Astrocyte (in vitro differentiated cells and primary cell): ENCODE data around the gene CCDC34. TPM values are rescaled to one million over a fixed set of nuclear protein-coding genes. Genes with fewer than 3 reads are reported as not detected.

Experiments used
- DNase-seq: peaks from one replicate; pipeline ENCODE4 v3.0.0-alpha.2; 2010; ENCODE audit warnings: low read depth
- FAIRE-seq: peaks from 2 replicates; lab custom pipeline; 2011; peaks lifted over from hg19 to GRCh38; lab: Jason Lieb, UNC
- H2AFZ ChIP-seq: 2 replicates; pipeline ENCODE4 v1.6.0; 2012; ENCODE audit warnings: low read depth, low read length, inconsistent platforms
- H3K27ac ChIP-seq: 2 replicates; pipeline ENCODE4 v1.5.1; 2011; ENCODE audit warnings: low read depth, low read length, inconsistent platforms
- H3K27me3 ChIP-seq: 2 replicates; pipeline ENCODE4 v1.6.0; 2011; ENCODE audit warnings: low read length, inconsistent platforms; ENCODE audit not compliant: insufficient read depth
- H3K36me3 ChIP-seq: 2 replicates; pipeline ENCODE4 v1.5.1; 2011; ENCODE audit warnings: low read length, inconsistent platforms; ENCODE audit not compliant: insufficient read depth
- H3K4me1 ChIP-seq: 2 replicates; pipeline ENCODE4 v1.5.1; 2011; ENCODE audit warnings: low read length, inconsistent platforms; ENCODE audit not compliant: insufficient read depth
- H3K4me2 ChIP-seq: 2 replicates; pipeline ENCODE4 v1.6.0; 2012; ENCODE audit warnings: low read length, inconsistent platforms
- H3K4me3 ChIP-seq: 2 replicates; pipeline ENCODE4 v1.5.1; 2011; ENCODE audit warnings: low read depth, mild to moderate bottlenecking, low read length, inconsistent platforms; ENCODE audit not compliant: insufficient read depth
- H3K79me2 ChIP-seq: 2 replicates; pipeline ENCODE4 v1.6.0; 2012; ENCODE audit warnings: mild to moderate bottlenecking, low read length, inconsistent platforms; ENCODE audit not compliant: insufficient read depth
- H3K9ac ChIP-seq: 2 replicates; pipeline ENCODE4 v1.6.0; 2012; ENCODE audit warnings: mild to moderate bottlenecking, low read length, inconsistent platforms
- H3K9me3 ChIP-seq: 2 replicates; pipeline ENCODE4 v1.5.1; 2012; ENCODE audit warnings: low read depth, mild to moderate bottlenecking, low read length, inconsistent platforms; ENCODE audit not compliant: insufficient read depth
- H4K20me1 ChIP-seq: 2 replicates; pipeline ENCODE4 v1.6.0; 2012; ENCODE audit warnings: low read length, inconsistent platforms; ENCODE audit not compliant: insufficient read depth
- H3K27ac Mint-ChIP-seq: one replicate; pipeline ENCODE4 v1.8.0; 2021; ENCODE audit warnings: mild to moderate bottlenecking, mixed read lengths; ENCODE audit not compliant: unreplicated experiment
- H3K27me3 Mint-ChIP-seq: one replicate; pipeline ENCODE4 v1.8.0; 2021; ENCODE audit warnings: low read depth, mixed read lengths; ENCODE audit not compliant: unreplicated experiment
- H3K36me3 Mint-ChIP-seq: one replicate; pipeline ENCODE4 v1.8.0; 2021; ENCODE audit warnings: low read depth, mixed read lengths; ENCODE audit not compliant: unreplicated experiment
- H3K4me1 Mint-ChIP-seq: one replicate; pipeline ENCODE4 v1.8.0; 2021; ENCODE audit warnings: low read depth, mixed read lengths; ENCODE audit not compliant: unreplicated experiment
- H3K4me3 Mint-ChIP-seq: one replicate; pipeline ENCODE4 v1.8.0; 2021; ENCODE audit warnings: mild to moderate bottlenecking, moderate library complexity, mixed read lengths; ENCODE audit not compliant: unreplicated experiment
- H3K9me3 Mint-ChIP-seq: one replicate; pipeline ENCODE4 v1.8.0; 2021; ENCODE audit warnings: mild to moderate bottlenecking, mixed read lengths; ENCODE audit not compliant: unreplicated experiment
- EZH2 ChIP-seq: IDR thresholded peaks from 2 replicates; pipeline ENCODE4 v1.6.1; 2012; ENCODE audit warnings: mild to moderate bottlenecking, low read length, inconsistent platforms; ENCODE audit not compliant: insufficient read depth
- total RNA-seq: library from RNA; stranded (reverse); gene quantifications from 2 replicates; pipeline ENCODE4 v1.2.1, GENCODE V29; 2021
- TF ChIP-seq, protein P1 (sequence below): IDR thresholded peaks from 2 replicates; pipeline ENCODE4 v1.5.1; 2011; ENCODE audit warnings: low read depth, mild to moderate bottlenecking, inconsistent platforms, low read length, moderate library complexity; ENCODE audit not compliant: insufficient read depth

CCDC34 gene
- total RNA-seq, 1 donor from 2014 or later: 12.8 TPM

DNA sequence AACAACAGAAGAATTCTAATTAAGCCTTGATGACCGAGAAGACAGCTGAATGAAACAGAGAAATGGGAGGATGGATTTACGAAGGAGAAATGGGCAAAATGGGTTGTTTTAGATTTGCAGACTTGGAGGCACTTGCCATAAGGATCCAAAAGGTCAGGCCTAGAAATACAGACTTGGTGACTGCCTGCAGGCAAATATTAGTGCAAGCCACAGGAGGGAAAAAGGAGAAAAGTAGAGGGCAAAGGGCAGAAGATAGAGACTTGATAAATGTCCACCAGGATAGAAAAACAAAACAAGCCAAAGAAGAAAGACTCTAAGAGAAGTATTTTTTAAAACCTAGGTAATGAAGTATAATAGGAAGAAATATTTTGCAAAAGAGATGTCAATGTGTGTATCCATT is 13.1 kb downstream of the CCDC34 start:
- Histone ChIP-seq H3K27ac (no peak overlapping the region), H3K9me3 (no peaks in the 10 kb centered on the region), H2AFZ (no peak overlapping the region), H4K20me1 (no peaks in the 10 kb centered on the region), H3K4me3 (no peak overlapping the region), H3K9ac (no peak overlapping the region), H3K4me2 (no peak overlapping the region), H3K79me2 (no peaks in the 10 kb centered on the region), H3K4me1 (no peaks in the 10 kb centered on the region), H3K36me3 (no peaks in the 10 kb centered on the region), H3K27me3 (no peaks in the 10 kb centered on the region)
- DNase-seq: no peak
- no peak overlapping the region for H3K4me3 Mint-ChIP-seq
- no peak overlapping the region for H3K27ac Mint-ChIP-seq
- TF ChIP-seq, protein P1, sequence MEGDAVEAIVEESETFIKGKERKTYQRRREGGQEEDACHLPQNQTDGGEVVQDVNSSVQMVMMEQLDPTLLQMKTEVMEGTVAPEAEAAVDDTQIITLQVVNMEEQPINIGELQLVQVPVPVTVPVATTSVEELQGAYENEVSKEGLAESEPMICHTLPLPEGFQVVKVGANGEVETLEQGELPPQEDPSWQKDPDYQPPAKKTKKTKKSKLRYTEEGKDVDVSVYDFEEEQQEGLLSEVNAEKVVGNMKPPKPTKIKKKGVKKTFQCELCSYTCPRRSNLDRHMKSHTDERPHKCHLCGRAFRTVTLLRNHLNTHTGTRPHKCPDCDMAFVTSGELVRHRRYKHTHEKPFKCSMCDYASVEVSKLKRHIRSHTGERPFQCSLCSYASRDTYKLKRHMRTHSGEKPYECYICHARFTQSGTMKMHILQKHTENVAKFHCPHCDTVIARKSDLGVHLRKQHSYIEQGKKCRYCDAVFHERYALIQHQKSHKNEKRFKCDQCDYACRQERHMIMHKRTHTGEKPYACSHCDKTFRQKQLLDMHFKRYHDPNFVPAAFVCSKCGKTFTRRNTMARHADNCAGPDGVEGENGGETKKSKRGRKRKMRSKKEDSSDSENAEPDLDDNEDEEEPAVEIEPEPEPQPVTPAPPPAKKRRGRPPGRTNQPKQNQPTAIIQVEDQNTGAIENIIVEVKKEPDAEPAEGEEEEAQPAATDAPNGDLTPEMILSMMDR: no peak
- TF ChIP-seq EZH2: no peak
- no peaks in the 10 kb centered on the region for H3K36me3 Mint-ChIP-seq
- FAIRE-seq: no peak
- peaks cover 8% of the 10 kb centered on the region for H3K4me1 Mint-ChIP-seq
- no peaks in the 10 kb centered on the region for H3K27me3 Mint-ChIP-seq
- no peaks in the 10 kb centered on the region for H3K9me3 Mint-ChIP-seq

DNA sequence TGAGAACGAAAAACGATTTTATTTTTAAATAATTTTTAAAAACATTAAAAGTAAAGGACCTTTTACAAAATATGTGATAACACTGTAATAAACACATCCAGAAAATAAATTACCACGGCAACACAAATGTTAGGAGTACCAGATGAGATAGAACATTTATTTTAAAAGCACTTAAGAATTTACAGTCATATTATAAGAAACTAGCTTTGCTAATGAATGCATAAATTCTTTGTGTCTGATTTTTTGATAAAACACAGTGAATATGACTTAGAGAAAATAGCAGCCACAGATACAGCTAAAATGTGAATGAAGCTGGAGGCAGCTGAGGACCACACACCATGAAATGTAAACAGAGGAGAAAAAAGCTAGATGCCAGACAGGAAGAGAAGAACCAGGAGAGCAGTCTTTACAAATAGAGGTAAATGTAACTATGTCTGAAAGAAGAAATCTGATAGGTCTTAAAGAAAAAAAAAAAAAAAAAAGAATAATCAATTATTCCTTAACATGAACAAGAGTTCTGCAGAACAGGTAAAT is 14.6 kb downstream of the CCDC34 start:
- no peak overlapping the region for H3K4me3 ChIP-seq

More for the DNA sequence above, 14.6 kb downstream of the CCDC34 start:
- H3K27me3 ChIP-seq: no peaks in the 10 kb centered on the region
- no peak overlapping the region for H3K9ac ChIP-seq
- H4K20me1 ChIP-seq: no peaks in the 10 kb centered on the region
- H3K27ac ChIP-seq: no peak overlapping the region
- FAIRE-seq (no peak), DNase-seq (no peak)
- no peaks in the 10 kb centered on the region for H3K4me1 ChIP-seq
- no peaks in the 10 kb centered on the region for H3K9me3 ChIP-seq
- no peak overlapping the region for H3K4me2 ChIP-seq
- Mint-ChIP-seq H3K9me3 (no peaks in the 10 kb centered on the region), H3K4me3 (no peak overlapping the region), H3K27ac (no peak overlapping the region), H3K4me1 (peaks cover 8% of the 10 kb centered on the region), H3K27me3 (no peaks in the 10 kb centered on the region), H3K36me3 (no peaks in the 10 kb centered on the region)
- no peak overlapping the region for H2AFZ ChIP-seq
- H3K36me3 ChIP-seq: no peaks in the 10 kb centered on the region
- TF ChIP-seq, protein P1: no peak
- no peak for TF ChIP-seq EZH2
- H3K79me2 ChIP-seq: no peaks in the 10 kb centered on the region
